ENCODE measurements around the gene MICOS13. TPM values are rescaled to one million over a fixed set of nuclear protein-coding genes. Genes with fewer than 3 reads are reported as not detected.

The MICOS13 gene
- total RNA-seq, 1 donor from 2014 or later = 48.0 TPM

- Histone ChIP-seq H3K9ac (ENCODE audit: low read length) (no peak overlapping the region), H3K4me2 (ENCODE audit: low read length) (no peak overlapping the region), H4K20me1 (ENCODE audit: insufficient read depth, low read length) (peaks cover 38% of the 10 kb centered on the region), H3K4me1 (ENCODE audit: insufficient read depth, low read length) (peaks cover 4% of the 10 kb centered on the region), H2AFZ (ENCODE audit: low read depth, low read length) (no peak overlapping the region), H3K9me3 (ENCODE audit: insufficient read depth, low read depth, low read length) (no peaks in the 10 kb centered on the region), H3K4me3 (ENCODE audit: insufficient read depth, low read depth, low read length) (no peak overlapping the region), H3K27ac (ENCODE audit: low read depth, low read length) (no peak overlapping the region), H3K27me3 (ENCODE audit: insufficient read depth, low read length) (no peaks in the 10 kb centered on the region), H3K36me3 (ENCODE audit: insufficient read depth, low read length) (peaks cover 47% of the 10 kb centered on the region), H3K79me2 (ENCODE audit: insufficient read depth, low read length) (peaks cover 3% of the 10 kb centered on the region)
- no peak for TF ChIP-seq EZH2 (IDR thresholded peaks at IDR 0.05; ENCODE audit: insufficient read depth, low read length)
- no peak for TF ChIP-seq CTCF (IDR thresholded peaks at IDR 0.05; ENCODE audit: insufficient read depth, low read depth, low read length)
- peaks cover 5% of the 10 kb centered on the region for H3K4me1 Mint-ChIP-seq (ENCODE audit: low read depth, unreplicated experiment)
- no peak for DNase-seq (ENCODE audit: low read depth)
- no peak overlapping the region for H3K27ac Mint-ChIP-seq (ENCODE audit: unreplicated experiment)
- no peak for FAIRE-seq
- H3K4me3 Mint-ChIP-seq (ENCODE audit: unreplicated experiment) = no peak overlapping the region
- H3K36me3 Mint-ChIP-seq (ENCODE audit: low read depth, unreplicated experiment) = peaks cover 22% of the 10 kb centered on the region
- H3K9me3 Mint-ChIP-seq (ENCODE audit: unreplicated experiment) = no peaks in the 10 kb centered on the region
- H3K27me3 Mint-ChIP-seq (ENCODE audit: low read depth, unreplicated experiment) = no peaks in the 10 kb centered on the region
Measured at GRCh38 chr19:5661483-5661882, 18.8 kb downstream of the MICOS13 start.

GRCh38 chr19:5655412-5655811, 24.9 kb downstream of the MICOS13 start:
- Histone ChIP-seq H3K36me3 (ENCODE audit: insufficient read depth, low read length) (peaks cover 53% of the 10 kb centered on the region), H3K79me2 (ENCODE audit: insufficient read depth, low read length) (no peaks in the 10 kb centered on the region), H3K4me2 (ENCODE audit: low read length) (no peak overlapping the region), H4K20me1 (ENCODE audit: insufficient read depth, low read length) (peaks cover 35% of the 10 kb centered on the region), H3K27me3 (ENCODE audit: insufficient read depth, low read length) (no peaks in the 10 kb centered on the region), H3K9ac (ENCODE audit: low read length) (no peak overlapping the region), H2AFZ (ENCODE audit: low read depth, low read length) (no peak overlapping the region), H3K9me3 (ENCODE audit: insufficient read depth, low read depth, low read length) (no peaks in the 10 kb centered on the region), H3K4me3 (ENCODE audit: insufficient read depth, low read depth, low read length) (no peak overlapping the region), H3K4me1 (ENCODE audit: insufficient read depth, low read length) (no peaks in the 10 kb centered on the region), H3K27ac (ENCODE audit: low read depth, low read length) (no peak overlapping the region)
- H3K4me1 Mint-ChIP-seq (ENCODE audit: low read depth, unreplicated experiment) = no peaks in the 10 kb centered on the region
- no peaks in the 10 kb centered on the region for H3K27me3 Mint-ChIP-seq (ENCODE audit: low read depth, unreplicated experiment)
- H3K4me3 Mint-ChIP-seq (ENCODE audit: unreplicated experiment) = no peak overlapping the region
- TF ChIP-seq EZH2 (IDR thresholded peaks at IDR 0.05; ENCODE audit: insufficient read depth, low read length) (no peak), CTCF (IDR thresholded peaks at IDR 0.05; ENCODE audit: insufficient read depth, low read depth, low read length) (no peak)
- no peak for FAIRE-seq
- H3K36me3 Mint-ChIP-seq (ENCODE audit: low read depth, unreplicated experiment) = peaks cover 28% of the 10 kb centered on the region
- no peak for DNase-seq (ENCODE audit: low read depth)
- no peak overlapping the region for H3K27ac Mint-ChIP-seq (ENCODE audit: unreplicated experiment)
- no peaks in the 10 kb centered on the region for H3K9me3 Mint-ChIP-seq (ENCODE audit: unreplicated experiment)

GRCh38 chr19:5654931-5655330, 25.4 kb downstream of the MICOS13 start:
- DNase-seq (ENCODE audit: low read depth) = no peak

More at GRCh38 chr19:5654931-5655330, 25.4 kb downstream of the MICOS13 start:
- Histone ChIP-seq H3K4me1 (ENCODE audit: insufficient read depth, low read length) (no peaks in the 10 kb centered on the region), H3K36me3 (ENCODE audit: insufficient read depth, low read length) (peaks cover 55% of the 10 kb centered on the region), H3K4me2 (ENCODE audit: low read length) (no peak overlapping the region), H3K79me2 (ENCODE audit: insufficient read depth, low read length) (peaks cover 2% of the 10 kb centered on the region), H4K20me1 (ENCODE audit: insufficient read depth, low read length) (peaks cover 38% of the 10 kb centered on the region), H2AFZ (ENCODE audit: low read depth, low read length) (no peak overlapping the region), H3K27ac (ENCODE audit: low read depth, low read length) (no peak overlapping the region), H3K4me3 (ENCODE audit: insufficient read depth, low read depth, low read length) (no peak overlapping the region), H3K9ac (ENCODE audit: low read length) (no peak overlapping the region), H3K27me3 (ENCODE audit: insufficient read depth, low read length) (no peaks in the 10 kb centered on the region), H3K9me3 (ENCODE audit: insufficient read depth, low read depth, low read length) (no peaks in the 10 kb centered on the region)
- TF ChIP-seq CTCF (IDR thresholded peaks at IDR 0.05; ENCODE audit: insufficient read depth, low read depth, low read length) (no peak), EZH2 (IDR thresholded peaks at IDR 0.05; ENCODE audit: insufficient read depth, low read length) (no peak)
- Mint-ChIP-seq H3K27me3 (ENCODE audit: low read depth, unreplicated experiment) (no peaks in the 10 kb centered on the region), H3K9me3 (ENCODE audit: unreplicated experiment) (no peaks in the 10 kb centered on the region), H3K4me1 (ENCODE audit: low read depth, unreplicated experiment) (no peaks in the 10 kb centered on the region), H3K4me3 (ENCODE audit: unreplicated experiment) (no peak overlapping the region), H3K27ac (ENCODE audit: unreplicated experiment) (no peak overlapping the region), H3K36me3 (ENCODE audit: low read depth, unreplicated experiment) (peaks cover 29% of the 10 kb centered on the region)
- no peak for FAIRE-seq

Data from astrocyte (in vitro differentiated cells and primary cell).